Cardiac muscle cell (in vitro differentiated cells and primary cell): Measurements from ENCODE around the gene F2RL2. TPM values are rescaled to one million over a fixed set of nuclear protein-coding genes. Genes with fewer than 3 reads are reported as not detected.

Source experiments
- DNase-seq, 2 donors: peaks; one replicate each; pipeline versions ENCODE4 v3.0.0 to v3.0.0-alpha.2; 2010 to 2017; ENCODE audit warnings: low read depth in 1 of 2, low spot score in 1 of 2
- H3K27ac ChIP-seq: fragments of 200-600 bp; sonication (generic); 2 replicates; pipeline ENCODE4 v1.5.1; 2016
- H3K27me3 ChIP-seq: fragments of 200-600 bp; sonication (generic); 2 replicates; pipeline ENCODE4 v1.6.0; 2016; ENCODE audit warnings: control low read depth
- H3K36me3 ChIP-seq: fragments of 200-600 bp; sonication (generic); 2 replicates; pipeline ENCODE4 v1.5.1; 2016; ENCODE audit warnings: control low read depth
- H3K4me1 ChIP-seq: fragments of 200-600 bp; sonication (generic); 2 replicates; pipeline ENCODE4 v1.8.1; 2017; ENCODE audit warnings: low read depth, mild to moderate bottlenecking, mixed run types
- H3K4me3 ChIP-seq: fragments of 200-600 bp; sonication (generic); 2 replicates; pipeline ENCODE4 v1.5.1; 2016; ENCODE audit warnings: mild to moderate bottlenecking
- H3K9me3 ChIP-seq: fragments of 200-600 bp; sonication (generic); 2 replicates; pipeline ENCODE4 v1.5.1; 2017; ENCODE audit warnings: low read depth, mild to moderate bottlenecking, control low read depth
- polyA plus RNA-seq: library from polyadenylated mRNA; unstranded; fragments of >200 nt; fragmentation: Nextera tagmentation; extraction: Ambion mirVana; gene quantifications from 2 replicates; pipeline ENCODE4 v1.2.1, GENCODE V29; 2016
- total RNA-seq: library from RNA; depleted of rRNA; stranded (reverse); fragments of >200 nt; gene quantifications from 2 replicates; pipeline ENCODE4 v1.2.3, GENCODE V29; 2016
- TF ChIP-seq, protein P1 (sequence below): IDR thresholded peaks from 2 replicates; pipeline ENCODE4 v1.5.1; 2012; ENCODE audit warnings: low read depth, mild to moderate bottlenecking, low read length

F2RL2 gene
- total and polyA plus RNA-seq, 2 experiments from 2014 or later, result 0.32 to 0.98 TPM

DNA sequence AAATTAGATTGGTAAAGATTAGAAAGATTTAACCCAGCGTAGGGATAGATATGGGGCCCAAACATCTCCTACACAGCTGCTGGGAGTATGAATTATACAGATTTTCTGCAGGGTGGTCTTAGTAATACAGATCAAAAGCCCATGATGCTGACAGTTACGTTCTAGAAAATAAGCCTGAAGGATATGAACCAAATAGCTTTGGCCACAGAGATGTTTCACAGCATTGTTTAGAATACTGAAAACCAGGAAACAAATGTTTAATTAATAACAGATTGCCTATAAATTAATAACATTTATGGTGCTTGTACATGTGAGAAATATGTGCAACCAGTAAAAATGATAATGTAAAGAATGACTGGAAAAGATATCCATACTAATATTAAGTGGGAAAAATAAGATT lies 24.7 kb downstream of the F2RL2 start:
- Histone ChIP-seq H3K36me3 (no peaks in the 10 kb centered on the region), H3K27me3 (no peaks in the 10 kb centered on the region), H3K27ac (no peak overlapping the region), H3K4me1 (no peaks in the 10 kb centered on the region), H3K4me3 (no peak overlapping the region), H3K9me3 (no peaks in the 10 kb centered on the region)
- TF ChIP-seq, protein P1, sequence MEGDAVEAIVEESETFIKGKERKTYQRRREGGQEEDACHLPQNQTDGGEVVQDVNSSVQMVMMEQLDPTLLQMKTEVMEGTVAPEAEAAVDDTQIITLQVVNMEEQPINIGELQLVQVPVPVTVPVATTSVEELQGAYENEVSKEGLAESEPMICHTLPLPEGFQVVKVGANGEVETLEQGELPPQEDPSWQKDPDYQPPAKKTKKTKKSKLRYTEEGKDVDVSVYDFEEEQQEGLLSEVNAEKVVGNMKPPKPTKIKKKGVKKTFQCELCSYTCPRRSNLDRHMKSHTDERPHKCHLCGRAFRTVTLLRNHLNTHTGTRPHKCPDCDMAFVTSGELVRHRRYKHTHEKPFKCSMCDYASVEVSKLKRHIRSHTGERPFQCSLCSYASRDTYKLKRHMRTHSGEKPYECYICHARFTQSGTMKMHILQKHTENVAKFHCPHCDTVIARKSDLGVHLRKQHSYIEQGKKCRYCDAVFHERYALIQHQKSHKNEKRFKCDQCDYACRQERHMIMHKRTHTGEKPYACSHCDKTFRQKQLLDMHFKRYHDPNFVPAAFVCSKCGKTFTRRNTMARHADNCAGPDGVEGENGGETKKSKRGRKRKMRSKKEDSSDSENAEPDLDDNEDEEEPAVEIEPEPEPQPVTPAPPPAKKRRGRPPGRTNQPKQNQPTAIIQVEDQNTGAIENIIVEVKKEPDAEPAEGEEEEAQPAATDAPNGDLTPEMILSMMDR, result no peak
- DNase-seq, result no peak

GRCh38 chr5:76595755-76596481 lies 27.3 kb downstream of the F2RL2 start:
- TF ChIP-seq, protein P1, result no peak
- no peaks in the 10 kb centered on the region for H3K9me3 ChIP-seq
- DNase-seq, result no peak
- H3K27ac ChIP-seq, result no peak overlapping the region
- no peaks in the 10 kb centered on the region for H3K27me3 ChIP-seq
- H3K4me1 ChIP-seq, result no peaks in the 10 kb centered on the region
- no peak overlapping the region for H3K4me3 ChIP-seq
- no peaks in the 10 kb centered on the region for H3K36me3 ChIP-seq

GRCh38 chr5:76594107-76594506 lies 29.1 kb downstream of the F2RL2 start:
- Histone ChIP-seq H3K9me3 (no peaks in the 10 kb centered on the region), H3K4me1 (no peaks in the 10 kb centered on the region), H3K4me3 (no peak overlapping the region), H3K27me3 (no peaks in the 10 kb centered on the region), H3K36me3 (no peaks in the 10 kb centered on the region), H3K27ac (no peak overlapping the region)
- TF ChIP-seq, protein P1, result no peak
- no peak for DNase-seq

GRCh38 chr5:76592692-76593091 lies 30.5 kb downstream of the F2RL2 start:
- H3K4me1 ChIP-seq, result no peaks in the 10 kb centered on the region
- no peak overlapping the region for H3K4me3 ChIP-seq
- no peaks in the 10 kb centered on the region for H3K27me3 ChIP-seq
- H3K36me3 ChIP-seq, result no peaks in the 10 kb centered on the region
- TF ChIP-seq, protein P1, result no peak
- H3K27ac ChIP-seq, result no peak overlapping the region
- DNase-seq, result no peak
- H3K9me3 ChIP-seq, result no peaks in the 10 kb centered on the region

DNA sequence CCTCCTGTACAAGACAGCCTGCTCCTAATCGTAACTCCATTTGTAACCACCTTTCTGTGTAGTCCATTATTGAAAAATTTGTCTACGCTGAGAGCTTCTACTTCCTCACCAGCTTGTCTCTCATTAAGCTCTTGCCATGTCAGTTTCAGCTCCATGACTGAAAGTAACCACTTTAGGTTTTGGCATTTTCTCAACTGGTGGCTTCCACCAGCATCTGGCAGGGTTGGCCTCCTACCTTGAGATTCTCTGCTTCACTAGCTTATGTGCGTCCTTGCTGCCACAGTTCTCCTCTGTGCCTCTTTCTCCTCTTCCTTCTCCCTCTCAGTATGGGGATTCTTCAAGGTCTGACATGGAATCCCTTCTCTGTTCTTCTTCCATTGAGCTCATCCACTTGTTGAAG lies 31.8 kb downstream of the F2RL2 start:
- H3K4me1 ChIP-seq, result no peaks in the 10 kb centered on the region
- TF ChIP-seq, protein P1, result no peak

DNA sequence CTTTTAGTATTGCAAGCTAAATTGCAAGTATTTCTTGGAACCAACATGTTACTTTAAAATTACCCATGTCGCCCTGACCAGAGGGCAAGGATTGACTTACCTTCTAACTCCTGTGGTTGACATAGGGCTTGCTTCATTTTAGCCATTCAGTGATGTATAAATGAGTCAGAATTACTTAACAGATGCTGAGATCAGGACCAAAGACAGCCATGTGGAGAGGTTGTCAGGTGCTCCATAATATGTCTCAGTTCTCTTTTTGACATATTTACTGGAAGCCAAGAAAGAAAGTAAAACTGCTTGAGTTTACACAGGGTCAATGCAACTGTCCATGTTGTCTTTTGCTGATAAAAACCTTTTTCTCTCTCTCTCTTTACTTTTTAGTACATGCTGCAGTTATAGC lies 33.2 kb downstream of the F2RL2 start:
- no peak for DNase-seq
- H3K4me1 ChIP-seq, result no peaks in the 10 kb centered on the region
- no peaks in the 10 kb centered on the region for H3K36me3 ChIP-seq
- H3K9me3 ChIP-seq, result no peaks in the 10 kb centered on the region
- H3K27me3 ChIP-seq, result no peaks in the 10 kb centered on the region
- TF ChIP-seq, protein P1, result no peak
- H3K4me3 ChIP-seq, result no peak overlapping the region
- no peak overlapping the region for H3K27ac ChIP-seq

More for the DNA sequence above, 31.8 kb downstream of the F2RL2 start:
- no peaks in the 10 kb centered on the region for H3K27me3 ChIP-seq
- no peaks in the 10 kb centered on the region for H3K36me3 ChIP-seq
- no peak overlapping the region for H3K4me3 ChIP-seq
- H3K9me3 ChIP-seq, result no peaks in the 10 kb centered on the region
- H3K27ac ChIP-seq, result no peak overlapping the region
- DNase-seq, result no peak
